Measurements from ENCODE around the gene CTU1. TPM values are rescaled to one million over a fixed set of nuclear protein-coding genes. Genes with fewer than 3 reads are reported as not detected.

CTU1 gene
- total RNA-seq, 1 experiment from 2014 or later = 8.6 TPM

GRCh38 chr19:51147663-51148062, 39.5 kb upstream of the CTU1 start:
- ATAC-seq = no peak
- DNase-seq (ENCODE audit: low spot score) = no peak
- CTCF ChIA-PET = interaction anchor here (1.4 kb wide), 2 partner anchors 11 to 112 kb away, joined by 4 to 7 read pairs; no protein-coding TSS in a partner anchor
- Mint-ChIP-seq H3K36me3 (no peaks in the 10 kb centered on the region), H3K27me3 (ENCODE audit: low read depth) (peaks cover 21% of the 10 kb centered on the region), H3K4me3 (no peak overlapping the region), H3K27ac (no peak overlapping the region), H3K9me3 (peaks cover 16% of the 10 kb centered on the region), H3K4me1 (no peaks in the 10 kb centered on the region)
- TF ChIP-seq ZNF425 (CRISPR knock-in tag; conservative IDR thresholded peaks at IDR 0.05) = no peak
- TF ChIP-seq IRF1 (CRISPR knock-in tag; IDR thresholded peaks at IDR 0.05) = no peak
- TF ChIP-seq NR3C1 (CRISPR knock-in tag; conservative IDR thresholded peaks at IDR 0.05; ENCODE audit: low read depth) = no peak
- no peak for TF ChIP-seq TEAD1 (CRISPR knock-in tag; IDR thresholded peaks at IDR 0.05)
- TF ChIP-seq ARID4B (CRISPR knock-in tag; IDR thresholded peaks at IDR 0.05; ENCODE audit: borderline replicate concordance) = no peak
- no peak for TF ChIP-seq GRHL2 (CRISPR knock-in tag; IDR thresholded peaks at IDR 0.05; ENCODE audit: insufficient replicate concordance, severe bottlenecking)
- TF ChIP-seq JAZF1 (CRISPR knock-in tag; IDR thresholded peaks at IDR 0.05) = no peak
- TF ChIP-seq FOXP1 (CRISPR knock-in tag; IDR thresholded peaks at IDR 0.05; ENCODE audit: borderline replicate concordance) = no peak
- TF ChIP-seq MAX (CRISPR knock-in tag; IDR thresholded peaks at IDR 0.05) = no peak
- no peak for TF ChIP-seq ZNF317 (CRISPR knock-in tag; IDR thresholded peaks at IDR 0.05; ENCODE audit: borderline replicate concordance, low read depth)
- POLR2A ChIA-PET = interaction anchor here (0.6 kb wide), 1 partner anchor 359 kb away, joined by 3 read pairs; no protein-coding TSS in a partner anchor

- H3K9me3 Mint-ChIP-seq = peaks cover 11% of the 10 kb centered on the region
- TF ChIP-seq JUN (CRISPR knock-in tag; IDR thresholded peaks at IDR 0.05) (no peak), NR2C2 (CRISPR knock-in tag; IDR thresholded peaks at IDR 0.05) (no peak), FOXK1 (CRISPR knock-in tag; IDR thresholded peaks at IDR 0.05) (no peak), TP53 (CRISPR knock-in tag; IDR thresholded peaks at IDR 0.05) (no peak), ZNF512 (CRISPR knock-in tag; IDR thresholded peaks at IDR 0.05; ENCODE audit: borderline replicate concordance) (no peak), USF1 (CRISPR knock-in tag; IDR thresholded peaks at IDR 0.05) (no peak), FOXP4 (CRISPR knock-in tag; IDR thresholded peaks at IDR 0.05) (no peak), ATF1 (CRISPR knock-in tag; IDR thresholded peaks at IDR 0.05) (no peak), ZNF281 (CRISPR knock-in tag; IDR thresholded peaks at IDR 0.05) (no peak)
- H3K27me3 Mint-ChIP-seq (ENCODE audit: low read depth) = peaks cover 15% of the 10 kb centered on the region
- no peak for DNase-seq (ENCODE audit: low spot score)
- CTCF ChIA-PET = interaction anchor here (0.6 to 1.4 kb wide), 4 partner anchors 12 to 275 kb away, joined by 3 to 7 read pairs (median 4); no protein-coding TSS in a partner anchor
- no peaks in the 10 kb centered on the region for H3K4me1 Mint-ChIP-seq
- no peaks in the 10 kb centered on the region for H3K36me3 Mint-ChIP-seq
- H3K4me3 Mint-ChIP-seq = no peak overlapping the region
- POLR2A ChIA-PET = no interaction called here
- no peak for ATAC-seq
- H3K27ac Mint-ChIP-seq = no peak overlapping the region
Observed at GRCh38 chr19:51146751-51147150, 38.5 kb upstream of the CTU1 start.

All from WTC11 (cell line).